SU-DHL-6 (cell line): Measurements from ENCODE around the gene FOXS1.

Experiments
- EZH2phosphoT487 ChIP-seq: fragments of 200-600 bp; sonication (generic), shearing (Covaris generic); conservative IDR thresholded peaks from 2 replicates; pipeline ENCODE4 v1.6.1; 2018; ENCODE audit warnings: mild to moderate bottlenecking, antibody characterized with exemption, low read length, moderate library complexity, mixed read lengths
- TF ChIP-seq, protein P1 (sequence below): fragments of 200-600 bp; sonication (generic); IDR thresholded peaks from one replicate; pipeline ENCODE4 v1.5.1; 2017; ENCODE audit warnings: antibody characterized with exemption, mild to moderate bottlenecking, low read length, moderate library complexity; ENCODE audit not compliant: insufficient read depth, poor library complexity, severe bottlenecking

DNA sequence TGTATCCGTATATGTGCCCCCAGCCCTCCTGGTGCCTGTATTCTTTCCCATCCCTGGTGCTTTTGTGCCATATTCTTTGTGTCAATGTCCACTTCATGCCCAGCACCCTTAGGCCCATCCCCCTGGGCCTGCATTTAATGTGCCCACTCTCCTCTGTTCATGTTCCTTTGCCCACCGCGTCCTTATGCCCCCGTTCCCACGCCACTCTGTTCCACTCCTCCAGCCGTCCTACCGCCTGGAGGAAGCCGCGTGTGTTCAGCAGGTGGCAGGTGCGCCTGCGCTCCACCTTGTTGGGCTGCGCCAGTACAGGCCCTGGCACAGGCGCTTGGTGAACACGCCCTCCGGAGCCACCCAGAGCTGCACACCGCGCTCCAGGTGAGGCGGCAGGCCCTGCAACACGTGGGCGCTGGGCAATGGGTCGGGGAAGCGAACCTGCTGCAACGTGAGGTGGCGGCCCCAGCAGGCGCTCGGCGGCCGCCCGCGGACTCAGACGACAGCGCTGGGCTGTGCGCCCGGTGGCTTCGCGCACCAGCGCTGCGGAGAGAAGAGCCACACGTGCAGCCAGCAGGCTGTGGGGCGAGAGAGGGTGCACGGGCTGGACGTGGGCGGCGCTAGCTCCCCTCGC is 4.0 kb upstream of the FOXS1 start:
- TF ChIP-seq, protein P1, sequence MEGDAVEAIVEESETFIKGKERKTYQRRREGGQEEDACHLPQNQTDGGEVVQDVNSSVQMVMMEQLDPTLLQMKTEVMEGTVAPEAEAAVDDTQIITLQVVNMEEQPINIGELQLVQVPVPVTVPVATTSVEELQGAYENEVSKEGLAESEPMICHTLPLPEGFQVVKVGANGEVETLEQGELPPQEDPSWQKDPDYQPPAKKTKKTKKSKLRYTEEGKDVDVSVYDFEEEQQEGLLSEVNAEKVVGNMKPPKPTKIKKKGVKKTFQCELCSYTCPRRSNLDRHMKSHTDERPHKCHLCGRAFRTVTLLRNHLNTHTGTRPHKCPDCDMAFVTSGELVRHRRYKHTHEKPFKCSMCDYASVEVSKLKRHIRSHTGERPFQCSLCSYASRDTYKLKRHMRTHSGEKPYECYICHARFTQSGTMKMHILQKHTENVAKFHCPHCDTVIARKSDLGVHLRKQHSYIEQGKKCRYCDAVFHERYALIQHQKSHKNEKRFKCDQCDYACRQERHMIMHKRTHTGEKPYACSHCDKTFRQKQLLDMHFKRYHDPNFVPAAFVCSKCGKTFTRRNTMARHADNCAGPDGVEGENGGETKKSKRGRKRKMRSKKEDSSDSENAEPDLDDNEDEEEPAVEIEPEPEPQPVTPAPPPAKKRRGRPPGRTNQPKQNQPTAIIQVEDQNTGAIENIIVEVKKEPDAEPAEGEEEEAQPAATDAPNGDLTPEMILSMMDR, result no peak
- TF ChIP-seq EZH2phosphoT487, result no peak
